HEK293 (cell line): ENCODE measurements around the gene ANKH.

ENCODE experiments used
- CTCF ChIA-PET: fragments of 350-600 bp; formaldehyde crosslinking; extraction: SDS; loops from one replicate; lab custom pipeline; 2021; ENCODE audit warnings: antibody characterized with exemption; lab: Yijun Ruan, JAX
- POLR2A ChIA-PET: fragments of 300-600 bp; formaldehyde crosslinking; extraction: SDS; loops from one replicate; lab custom pipeline; 2020; ENCODE audit warnings: antibody characterized with exemption, inconsistent platforms; lab: Yijun Ruan, JAX
- H3K27ac ChIP-seq: fragments of 200-500 bp; sonication (Bioruptor generic); 2 replicates; pipeline ENCODE4 v1.5.1; 2014; ENCODE audit warnings: low read depth, low read length, control low read depth, inconsistent platforms; ENCODE audit errors: extremely low read depth
- H3K36me3 ChIP-seq, 2 experiments: fragments of 200-500 bp in 1 of 2; sonication (Bioruptor generic) in 1 of 2; 1 replicate in 1 of 2; 2 replicates in 1 of 2; pipeline ENCODE4 v1.5.1; 2014 to 2017; ENCODE audit warnings: inconsistent platforms in 2 of 2, low read length in 2 of 2; ENCODE audit not compliant: control insufficient read depth in 2 of 2, insufficient read depth in 1 of 2
- H3K4me1 ChIP-seq: fragments of 200-500 bp; sonication (Bioruptor generic); 2 replicates; pipeline ENCODE4 v1.5.1; 2014; ENCODE audit warnings: mild to moderate bottlenecking, low read length, inconsistent platforms; ENCODE audit not compliant: control insufficient read depth, insufficient read depth
- H3K4me3 ChIP-seq: 2 replicates; pipeline ENCODE4 v1.5.1; 2011; ENCODE audit warnings: low read depth, mild to moderate bottlenecking, control low read depth, low read length, moderate library complexity
- H3K9me3 ChIP-seq: fragments of 200-500 bp; sonication (Bioruptor generic); 2 replicates; pipeline ENCODE4 v1.5.1; 2014; ENCODE audit warnings: low read depth, low read length, inconsistent platforms; ENCODE audit not compliant: control insufficient read depth, insufficient read depth
- BCL6B ChIP-seq: fragments of 450-650 bp; formaldehyde crosslinking; IDR thresholded peaks from 2 replicates; pipeline ENCODE4 v1.5.1; 2017; ENCODE audit warnings: missing biosample characterization, missing genetic modification characterization
- KLF7 ChIP-seq: fragments of 450-650 bp; formaldehyde crosslinking; IDR thresholded peaks from 2 replicates; pipeline ENCODE4 v1.5.1; 2016; ENCODE audit warnings: missing biosample characterization, missing genetic modification characterization, borderline replicate concordance
- MZF1 ChIP-seq: fragments of 450-650 bp; formaldehyde crosslinking; IDR thresholded peaks from 2 replicates; pipeline ENCODE4 v1.5.1; 2017; ENCODE audit warnings: missing biosample characterization, missing genetic modification characterization, borderline replicate concordance
- PRDM10 ChIP-seq: fragments of 450-650 bp; formaldehyde crosslinking; IDR thresholded peaks from 2 replicates; pipeline ENCODE4 v1.5.1; 2016; ENCODE audit warnings: missing biosample characterization, missing genetic modification characterization
- PRDM6 ChIP-seq: fragments of 450-650 bp; formaldehyde crosslinking; IDR thresholded peaks from 2 replicates; pipeline ENCODE4 v1.5.1; 2017; ENCODE audit warnings: missing biosample characterization, missing genetic modification characterization
- SALL2 ChIP-seq: fragments of 450-650 bp; formaldehyde crosslinking; IDR thresholded peaks from 2 replicates; pipeline ENCODE4 v1.5.0; 2017; ENCODE audit warnings: missing biosample characterization, mild to moderate bottlenecking, missing genetic modification characterization, borderline replicate concordance
- TRIM28 ChIP-seq: IDR thresholded peaks from 2 replicates; pipeline ENCODE4 v1.6.1; 2011; ENCODE audit warnings: low read length, control low read depth, borderline replicate concordance
- WT1 ChIP-seq: fragments of 450-650 bp; formaldehyde crosslinking; IDR thresholded peaks from 2 replicates; pipeline ENCODE4 v1.5.1; 2016; ENCODE audit warnings: missing biosample characterization, missing genetic modification characterization
- ZBTB8A ChIP-seq: fragments of 450-650 bp; formaldehyde crosslinking; IDR thresholded peaks from 2 replicates; pipeline ENCODE4 v1.5.1; 2016; ENCODE audit warnings: missing biosample characterization, missing genetic modification characterization
- ZFHX2 ChIP-seq: fragments of 450-650 bp; formaldehyde crosslinking; conservative IDR thresholded peaks from 2 replicates; pipeline ENCODE4 v1.5.1; 2016; ENCODE audit warnings: missing biosample characterization, missing genetic modification characterization
- ZFP37 ChIP-seq: fragments of 450-650 bp; formaldehyde crosslinking; IDR thresholded peaks from 2 replicates; pipeline ENCODE4 v1.5.1; 2016; ENCODE audit warnings: missing biosample characterization, missing genetic modification characterization
- ZNF10 ChIP-seq: fragments of 450-650 bp; formaldehyde crosslinking; IDR thresholded peaks from 2 replicates; pipeline ENCODE4 v1.5.1; 2017; ENCODE audit warnings: missing biosample characterization, missing genetic modification characterization
- ZNF112 ChIP-seq: fragments of 450-650 bp; formaldehyde crosslinking; IDR thresholded peaks from 2 replicates; pipeline ENCODE4 v1.5.0; 2017; ENCODE audit warnings: missing biosample characterization, missing genetic modification characterization
- ZNF146 ChIP-seq: fragments of 450-650 bp; formaldehyde crosslinking; IDR thresholded peaks from 2 replicates; pipeline ENCODE4 v1.5.1; 2016; ENCODE audit warnings: missing biosample characterization, missing genetic modification characterization
- ZNF169 ChIP-seq: fragments of 450-650 bp; formaldehyde crosslinking; IDR thresholded peaks from 2 replicates; pipeline ENCODE4 v1.5.1; 2016; ENCODE audit warnings: missing biosample characterization, missing genetic modification characterization
- ZNF548 ChIP-seq: fragments of 450-650 bp; formaldehyde crosslinking; IDR thresholded peaks from 2 replicates; pipeline ENCODE4 v1.5.1; 2016; ENCODE audit warnings: missing biosample characterization, missing genetic modification characterization
- ZNF571 ChIP-seq: fragments of 450-650 bp; formaldehyde crosslinking; IDR thresholded peaks from 2 replicates; pipeline ENCODE4 v1.5.0; 2017; ENCODE audit warnings: missing biosample characterization, missing genetic modification characterization
- ZNF624 ChIP-seq: fragments of 450-650 bp; formaldehyde crosslinking; IDR thresholded peaks from 2 replicates; pipeline ENCODE4 v1.5.1; 2017; ENCODE audit warnings: missing biosample characterization, missing genetic modification characterization
- ZNF626 ChIP-seq: fragments of 450-650 bp; sonication (Bioruptor Pico); formaldehyde crosslinking; IDR thresholded peaks from 2 replicates; pipeline ENCODE4 v1.5.1; 2018; ENCODE audit warnings: missing biosample characterization, missing genetic modification characterization, inconsistent platforms
- ZNF629 ChIP-seq: fragments of 450-650 bp; formaldehyde crosslinking; IDR thresholded peaks from 2 replicates; pipeline ENCODE4 v1.5.1; 2017; ENCODE audit warnings: missing biosample characterization, missing genetic modification characterization
- ZNF645 ChIP-seq: fragments of 450-650 bp; formaldehyde crosslinking; IDR thresholded peaks from 2 replicates; pipeline ENCODE4; 2016; ENCODE audit warnings: missing biosample characterization, missing genetic modification characterization
- ZNF707 ChIP-seq: fragments of 450-650 bp; formaldehyde crosslinking; IDR thresholded peaks from 2 replicates; pipeline ENCODE4 v1.5.1; 2016; ENCODE audit warnings: missing biosample characterization, missing genetic modification characterization
- ZNF747 ChIP-seq: fragments of 450-650 bp; formaldehyde crosslinking; IDR thresholded peaks from 2 replicates; pipeline ENCODE4 v1.5.1; 2016; ENCODE audit warnings: missing biosample characterization, missing genetic modification characterization
- ZNF76 ChIP-seq: fragments of 450-650 bp; formaldehyde crosslinking; IDR thresholded peaks from 2 replicates; pipeline ENCODE4; 2016; ENCODE audit warnings: low read depth, missing biosample characterization, missing genetic modification characterization, borderline replicate concordance
- ZNF791 ChIP-seq: fragments of 450-650 bp; formaldehyde crosslinking; IDR thresholded peaks from 2 replicates; pipeline ENCODE4 v1.5.1; 2016; ENCODE audit warnings: missing biosample characterization, missing genetic modification characterization
- ZNF837 ChIP-seq: fragments of 450-650 bp; formaldehyde crosslinking; IDR thresholded peaks from 2 replicates; pipeline ENCODE4 v1.5.1; 2016; ENCODE audit warnings: missing biosample characterization, missing genetic modification characterization

ANKH gene

GRCh38 chr5:14813747-14814146 is 57.8 kb downstream of the ANKH start:
- no peaks in the 10 kb centered on the region for H3K9me3 ChIP-seq
- CTCF ChIA-PET: interaction anchor here (0.7 kb wide), 1 partner anchor 10 kb away, joined by 3 read pairs; no protein-coding TSS in a partner anchor
- H3K36me3 ChIP-seq: no peaks in the 10 kb centered on the region
- TF ChIP-seq ZFP37 (tag by site-specific recombination) (no peak), ZNF112 (tag by site-specific recombination) (no peak), ZNF791 (no peak), ZNF626 (tag by site-specific recombination) (no peak), ZNF747 (tag by site-specific recombination) (no peak), ZNF10 (no peak), ZNF76 (tag by site-specific recombination) (no peak), ZFHX2 (tag by site-specific recombination) (no peak), ZNF629 (no peak)
- TF ChIP-seq, all 188 proteins: peak for 0
- Histone ChIP-seq H3K4me1 (no peaks in the 10 kb centered on the region), H3K4me3 (no peak overlapping the region), H3K27ac (no peak overlapping the region)
- POLR2A ChIA-PET: no interaction called here

GRCh38 chr5:14812166-14812565 is 59.4 kb downstream of the ANKH start:
- no peaks in the 10 kb centered on the region for H3K4me1 ChIP-seq
- no peaks in the 10 kb centered on the region for H3K36me3 ChIP-seq
- ChIA-PET POLR2A (no interaction called here), CTCF (interaction anchor here (0.7 kb wide), 1 partner anchor 22 kb away, joined by 3 read pairs; no protein-coding TSS in a partner anchor)
- TF ChIP-seq TRIM28 (no peak), MZF1 (tag by site-specific recombination) (no peak), ZNF626 (tag by site-specific recombination) (no peak), ZNF76 (tag by site-specific recombination) (no peak), SALL2 (no peak)
- H3K27ac ChIP-seq: no peak overlapping the region
- no peaks in the 10 kb centered on the region for H3K9me3 ChIP-seq
- H3K4me3 ChIP-seq: no peak overlapping the region

- H3K27ac ChIP-seq: no peak overlapping the region
- H3K36me3 ChIP-seq: no peaks in the 10 kb centered on the region
- H3K4me1 ChIP-seq: no peaks in the 10 kb centered on the region
- no peak overlapping the region for H3K4me3 ChIP-seq
- no peaks in the 10 kb centered on the region for H3K9me3 ChIP-seq
- POLR2A ChIA-PET: no interaction called here
- CTCF ChIA-PET: no interaction called here
- no peak for TF ChIP-seq PRDM10 (tag by site-specific recombination)
- no peak for TF ChIP-seq ZNF146 (tag by site-specific recombination)
- TF ChIP-seq ZNF624 (tag by site-specific recombination): no peak
- no peak for TF ChIP-seq ZNF837 (tag by site-specific recombination)
- TF ChIP-seq BCL6B (tag by site-specific recombination): no peak
- TF ChIP-seq PRDM6 (tag by site-specific recombination): no peak
- TF ChIP-seq ZNF707: no peak
- TF ChIP-seq ZNF629: no peak
- no peak for TF ChIP-seq ZNF548
- TF ChIP-seq ZNF571 (tag by site-specific recombination): no peak
- TF ChIP-seq ZNF169 (tag by site-specific recombination): no peak
- TF ChIP-seq ZBTB8A (tag by site-specific recombination): no peak
- no peak for TF ChIP-seq ZNF645 (tag by site-specific recombination)
- no peak for TF ChIP-seq KLF7 (tag by site-specific recombination)
- no peak for TF ChIP-seq WT1 (tag by site-specific recombination)
Observed at GRCh38 chr5:14810928-14811572, 60.5 kb downstream of the ANKH start.
